ENCODE measurements around the gene ISM1. TPM values are rescaled to one million over a fixed set of nuclear protein-coding genes. Genes with fewer than 3 reads are reported as not detected.
A peak's percentile ranks its signal among the peaks of the same experiment; 100 is the strongest.

Gene ISM1
- total and polyA plus RNA-seq, 2 experiments from 2014 or later, result 0.15 to 0.63 TPM

GRCh38 chr20:13322198-13322597, 101.1 kb downstream of the ISM1 start (continued):
- no peak for TF ChIP-seq REST (IDR thresholded peaks at IDR 0.05; ENCODE audit: unreplicated experiment)

- H3K4me3 Mint-ChIP-seq, result no peak overlapping the region
- DNase-seq (ENCODE audit: low spot score), result no peak
- Histone ChIP-seq H3K4me2 (0 out of 2 replicates have a peak overlapping the region, but pooled peaks have one; percentile 46), H3K36me3 (ENCODE audit: insufficient read depth) (no peaks in the 10 kb centered on the region), H3K9me2 (ENCODE audit: insufficient read depth) (peaks cover 5% of the 10 kb centered on the region), H3K79me2 (replicated peaks; ENCODE audit: insufficient read depth) (no peaks in the 10 kb centered on the region), H2AFZ (peak overlapping the region; percentile 20; the same call in 1 of the 2 replicates), H3K27me3 (ENCODE audit: insufficient read depth) (no peaks in the 10 kb centered on the region), H3K4me1 (ENCODE audit: insufficient read depth) (no peaks in the 10 kb centered on the region; the same call in none of the 2 replicates), H3K4me3 (no peak overlapping the region), H3F3A (replicated peaks; ENCODE audit: low read depth) (no peaks in the 10 kb centered on the region), H3K27ac (ENCODE audit: low read depth) (no peak overlapping the region), H4K20me1 (replicated peaks; ENCODE audit: insufficient read depth) (no peaks in the 10 kb centered on the region)
- no peak overlapping the region for H3K27ac Mint-ChIP-seq
- H3K4me1 Mint-ChIP-seq, result peaks cover 14% of the 10 kb centered on the region
- H3K27me3 Mint-ChIP-seq (ENCODE audit: insufficient read depth, low read depth, poor library complexity), result no peaks in the 10 kb centered on the region
- peaks cover under 1% of the 10 kb centered on the region; the same call in 1 of the 3 replicates for H3K36me3 Mint-ChIP-seq (ENCODE audit: low read depth)
- H3K9me3 Mint-ChIP-seq, result peaks cover 1% of the 10 kb centered on the region; the same call in 2 of the 3 replicates
- no peak for ATAC-seq
- TF ChIP-seq ZNF331 (CRISPR knock-in tag; IDR thresholded peaks at IDR 0.05; ENCODE audit: low read depth) (no peak), ZNF114 (CRISPR knock-in tag; IDR thresholded peaks at IDR 0.05) (no peak), REST (IDR thresholded peaks at IDR 0.05; ENCODE audit: unreplicated experiment) (no peak), EZH2 (IDR thresholded peaks at IDR 0.05; ENCODE audit: low read depth, unreplicated experiment) (no peak), POLR2AphosphoS5 (IDR thresholded peaks at IDR 0.05; ENCODE audit: low read depth) (no peak), EZH2phosphoT487 (IDR thresholded peaks at IDR 0.05; ENCODE audit: unreplicated experiment) (no peak), STAT1 (IDR thresholded peaks at IDR 0.05; ENCODE audit: unreplicated experiment) (no peak), ZNF462 (CRISPR knock-in tag; IDR thresholded peaks at IDR 0.05) (no peak), CREB1 (CRISPR knock-in tag; IDR thresholded peaks at IDR 0.05; ENCODE audit: low read depth) (no peak), ETS1 (IDR thresholded peaks at IDR 0.05) (no peak), JUNB (IDR thresholded peaks at IDR 0.05; ENCODE audit: unreplicated experiment) (no peak)
Observed at GRCh38 chr20:13322621-13323020, 101.5 kb downstream of the ISM1 start.
